OCI-LY1 (cell line): Measurements from ENCODE around the gene TENM4.

ENCODE experiments used
- H2AFZ ChIP-seq: fragments of 200-600 bp; sonication (generic), shearing (Covaris generic); 2 replicates; pipeline ENCODE4 v1.6.0; 2014; ENCODE audit warnings: antibody characterized with exemption, mild to moderate bottlenecking, low read length
- H3F3A ChIP-seq: fragments of 200-600 bp; sonication (generic), shearing (Covaris generic); 2 replicates; pipeline ENCODE4 v1.6.0; 2014; ENCODE audit warnings: mild to moderate bottlenecking, antibody characterized with exemption, low read length, moderate library complexity; ENCODE audit not compliant: insufficient read depth
- H3K27ac ChIP-seq: fragments of 200-600 bp; sonication (generic); 2 replicates; pipeline ENCODE4 v1.5.1; 2014; ENCODE audit warnings: low read length, mixed run types, mild to moderate bottlenecking, low read depth; ENCODE audit not compliant: poor library complexity, severe bottlenecking
- H3K27me3 ChIP-seq: fragments of 200-600 bp; sonication (generic); 2 replicates; pipeline ENCODE4 v1.6.0; 2014; ENCODE audit warnings: antibody characterized with exemption, mild to moderate bottlenecking, low read length, moderate library complexity; ENCODE audit not compliant: insufficient read depth
- H3K36me3 ChIP-seq: fragments of 200-600 bp; sonication (generic); 2 replicates; pipeline ENCODE4 v1.6.1; 2014; ENCODE audit warnings: mild to moderate bottlenecking, antibody characterized with exemption, low read length, moderate library complexity, mixed read lengths; ENCODE audit not compliant: insufficient read depth
- H3K4me1 ChIP-seq: fragments of 200-600 bp; sonication (generic); 2 replicates; pipeline ENCODE4 v1.5.1; 2014; ENCODE audit warnings: mild to moderate bottlenecking, low read length, moderate library complexity; ENCODE audit not compliant: insufficient read depth, severe bottlenecking
- H3K4me2 ChIP-seq: fragments of 200-600 bp; sonication (generic), shearing (Covaris generic); 2 replicates; pipeline ENCODE4 v1.6.1; 2014; ENCODE audit warnings: low read length
- H3K4me3 ChIP-seq: fragments of 200-600 bp; sonication (generic); 2 replicates; pipeline ENCODE4 v1.5.1; 2014; ENCODE audit warnings: low read length, low read depth, mild to moderate bottlenecking, mixed read lengths; ENCODE audit not compliant: poor library complexity, severe bottlenecking
- H3K79me2 ChIP-seq: fragments of 200-600 bp; shearing (Covaris generic); 2 replicates; pipeline ENCODE4 v1.6.1; 2016; ENCODE audit warnings: mixed run types, low read length, mixed read lengths; ENCODE audit not compliant: insufficient read depth
- H3K9ac ChIP-seq: fragments of 200-600 bp; sonication (generic), shearing (Covaris generic); 2 replicates; pipeline ENCODE4 v1.6.1; 2014; ENCODE audit warnings: mild to moderate bottlenecking, low read length, mixed read lengths
- H3K9me2 ChIP-seq: fragments of 200-600 bp; sonication (generic), shearing (Covaris generic); 2 replicates; pipeline ENCODE4 v1.6.1; 2014; ENCODE audit warnings: low read depth, mild to moderate bottlenecking, low read length, mixed read lengths
- H3K9me3 ChIP-seq: fragments of 200-600 bp; shearing (Covaris generic); 2 replicates; pipeline ENCODE4 v1.6.1; 2014; ENCODE audit warnings: low read length, mixed read lengths
- H4K20me1 ChIP-seq: fragments of 200-600 bp; sonication (generic), shearing (Covaris generic); 2 replicates; pipeline ENCODE4 v1.6.0; 2016; ENCODE audit warnings: mild to moderate bottlenecking, low read length; ENCODE audit not compliant: insufficient read depth
- CTCF ChIP-seq: fragments of 200-600 bp; sonication (generic), shearing (Covaris generic); IDR thresholded peaks from 2 replicates; pipeline ENCODE4 v1.5.1; 2017; ENCODE audit warnings: mild to moderate bottlenecking, antibody characterized with exemption, low read length, moderate library complexity, mixed read lengths
- EZH2 ChIP-seq: fragments of 200-600 bp; sonication (generic), shearing (Covaris generic); IDR thresholded peaks from 2 replicates; pipeline ENCODE4 v1.8.0; 2017; ENCODE audit warnings: borderline replicate concordance, mixed run types, mild to moderate bottlenecking, antibody characterized with exemption, low read length, moderate library complexity, mixed read lengths

The TENM4 gene

GRCh38 chr11:79117488-79117887 is 323.3 kb downstream of the TENM4 start:
- H2AFZ ChIP-seq: no peak overlapping the region
- no peaks in the 10 kb centered on the region for H3K79me2 ChIP-seq
- H4K20me1 ChIP-seq: no peaks in the 10 kb centered on the region
- H3K4me2 ChIP-seq: no peak overlapping the region
- no peaks in the 10 kb centered on the region for H3K9me3 ChIP-seq
- H3K36me3 ChIP-seq: no peaks in the 10 kb centered on the region
- no peak overlapping the region for H3K9ac ChIP-seq
- no peak overlapping the region for H3K4me3 ChIP-seq
- no peaks in the 10 kb centered on the region for H3K9me2 ChIP-seq
- no peak overlapping the region for H3K27ac ChIP-seq
- H3F3A ChIP-seq: no peaks in the 10 kb centered on the region
- TF ChIP-seq CTCF (no peak), EZH2 (no peak)
- H3K27me3 ChIP-seq: no peaks in the 10 kb centered on the region
- H3K4me1 ChIP-seq: no peaks in the 10 kb centered on the region

- H3K79me2 ChIP-seq: no peaks in the 10 kb centered on the region
- H3F3A ChIP-seq: no peaks in the 10 kb centered on the region
- no peak overlapping the region for H3K4me3 ChIP-seq
- H3K27ac ChIP-seq: no peak overlapping the region
- H3K27me3 ChIP-seq: no peaks in the 10 kb centered on the region
- H3K9me2 ChIP-seq: no peaks in the 10 kb centered on the region
- H3K4me1 ChIP-seq: no peaks in the 10 kb centered on the region
- TF ChIP-seq CTCF: no peak
- TF ChIP-seq EZH2: no peak
- no peaks in the 10 kb centered on the region for H3K36me3 ChIP-seq
- no peak overlapping the region for H3K9ac ChIP-seq
- H4K20me1 ChIP-seq: no peaks in the 10 kb centered on the region
- no peak overlapping the region for H3K4me2 ChIP-seq
- no peak overlapping the region for H2AFZ ChIP-seq
- no peaks in the 10 kb centered on the region for H3K9me3 ChIP-seq
These were observed 324.2 kb downstream of the TENM4 start for GRCh38 chr11:79116600-79116999.

- no peaks in the 10 kb centered on the region for H3F3A ChIP-seq
- H3K4me3 ChIP-seq: no peak overlapping the region
- H3K4me2 ChIP-seq: no peak overlapping the region
- H3K9ac ChIP-seq: no peak overlapping the region
- no peaks in the 10 kb centered on the region for H3K4me1 ChIP-seq
- H3K79me2 ChIP-seq: no peaks in the 10 kb centered on the region
- no peaks in the 10 kb centered on the region for H3K9me3 ChIP-seq
- no peak overlapping the region for H3K27ac ChIP-seq
- H4K20me1 ChIP-seq: no peaks in the 10 kb centered on the region
- H3K9me2 ChIP-seq: no peaks in the 10 kb centered on the region
- H2AFZ ChIP-seq: no peak overlapping the region
- H3K36me3 ChIP-seq: no peaks in the 10 kb centered on the region
- no peaks in the 10 kb centered on the region for H3K27me3 ChIP-seq
- TF ChIP-seq CTCF: no peak
- no peak for TF ChIP-seq EZH2
These were observed 327.7 kb downstream of the TENM4 start for GRCh38 chr11:79113054-79113690.
